Muscle of leg (tissue), 11 donors: ENCODE results near the gene RUNX1. TPM values are rescaled to one million over a fixed set of nuclear protein-coding genes. Genes with fewer than 3 reads are reported as not detected.

Source experiments
- DNase-seq: peaks from one replicate; pipeline ENCODE4 v3.0.0; 2013
- H3K27ac ChIP-seq: one replicate; pipeline ENCODE4 v1.5.1; 2013; ENCODE audit warnings: mild to moderate bottlenecking, low read length, control low read depth
- H3K27me3 ChIP-seq: one replicate; pipeline ENCODE4 v1.6.1; 2013; ENCODE audit warnings: low read length; ENCODE audit not compliant: control insufficient read depth, insufficient read depth
- H3K36me3 ChIP-seq: one replicate; pipeline ENCODE4 v1.6.1; 2013; ENCODE audit warnings: low read length; ENCODE audit not compliant: control insufficient read depth, insufficient read depth
- H3K4me1 ChIP-seq: one replicate; pipeline ENCODE4 v1.6.1; 2013; ENCODE audit warnings: low read length; ENCODE audit not compliant: control insufficient read depth, insufficient read depth
- H3K4me3 ChIP-seq: one replicate; pipeline ENCODE4 v1.5.1; 2013; ENCODE audit warnings: low read length, control low read depth
- H3K9me3 ChIP-seq: replicated peaks from 2 replicates; pipeline ENCODE4 v1.6.1; 2013; ENCODE audit warnings: low read depth, low read length; ENCODE audit not compliant: control insufficient read depth
- WGBS: methylation state at CpG from one replicate; pipeline ENCODE4 v1.1.5; 2013; ENCODE audit warnings: missing lambda C conversion rate; ENCODE audit not compliant: insufficient coverage; 5-methylcytosine and 5-hydroxymethylcytosine counted together
- polyA plus RNA-seq, 8 donors: library from polyadenylated mRNA; unstranded; fragments of 120-200 nt; gene quantifications; one replicate each; pipeline versions ENCODE4 v1.2.1 to v1.2.3, GENCODE V29; 2013; ENCODE audit warnings: inconsistent platforms in 1 of 8, low replicate concordance in 1 of 8; ENCODE audit not compliant: insufficient read length in 8 of 8, insufficient read depth in 1 of 8
- total RNA-seq: library from RNA; stranded (reverse); fragments of 120-200 nt; gene quantifications from one replicate; pipeline ENCODE4 v1.2.4, GENCODE V29; 2013

RUNX1 gene
- total and polyA plus RNA-seq, 9 donors, result 3.6 to 8.8 (median 5.0) TPM

GRCh38 chr21:35020436-35020835 is 28.7 kb downstream of the RUNX1 start:
- H3K4me3 ChIP-seq, result no peak overlapping the region
- H3K27me3 ChIP-seq, result peaks cover 3% of the 10 kb centered on the region
- H3K27ac ChIP-seq, result no peak overlapping the region
- no peaks in the 10 kb centered on the region for H3K36me3 ChIP-seq
- H3K9me3 ChIP-seq, result no peaks in the 10 kb centered on the region
- DNase-seq, result no peak
- H3K4me1 ChIP-seq, result no peaks in the 10 kb centered on the region
- 86% methylated on average over 1 of the region's 4 CpGs for WGBS

GRCh38 chr21:35019631-35020032 is 29.5 kb downstream of the RUNX1 start:
- WGBS, result 86% methylated on average over 6 of the region's 9 CpGs
- H3K4me3 ChIP-seq, result no peak overlapping the region
- no peak for DNase-seq

GRCh38 chr21:35017256-35017655 is 31.8 kb downstream of the RUNX1 start:
- DNase-seq, result no peak
- no peaks in the 10 kb centered on the region for H3K4me1 ChIP-seq
- no peaks in the 10 kb centered on the region for H3K9me3 ChIP-seq
- no peaks in the 10 kb centered on the region for H3K36me3 ChIP-seq
- H3K27me3 ChIP-seq, result peaks cover 3% of the 10 kb centered on the region
- no peak overlapping the region for H3K27ac ChIP-seq
- 91% methylated on average over 4 of the region's 6 CpGs for WGBS
- no peak overlapping the region for H3K4me3 ChIP-seq

More at GRCh38 chr21:35019631-35020032, 29.5 kb downstream of the RUNX1 start:
- Histone ChIP-seq H3K36me3 (no peaks in the 10 kb centered on the region), H3K9me3 (no peaks in the 10 kb centered on the region), H3K27me3 (peaks cover 1% of the 10 kb centered on the region), H3K4me1 (no peaks in the 10 kb centered on the region), H3K27ac (no peak overlapping the region)

GRCh38 chr21:35016517-35017188 is 32.4 kb downstream of the RUNX1 start:
- 90% methylated on average over 1 of the region's 1 CpG for WGBS

GRCh38 chr21:35016071-35016470 is 33.0 kb downstream of the RUNX1 start:
- Histone ChIP-seq H3K4me3 (no peak overlapping the region), H3K4me1 (no peaks in the 10 kb centered on the region), H3K27ac (no peak overlapping the region), H3K36me3 (no peaks in the 10 kb centered on the region), H3K27me3 (peaks cover 3% of the 10 kb centered on the region), H3K9me3 (no peaks in the 10 kb centered on the region)
- no peak for DNase-seq
- WGBS, result no CpG with 5 or more reads among the region's 4 CpGs

More at GRCh38 chr21:35016517-35017188, 32.4 kb downstream of the RUNX1 start:
- no peak overlapping the region for H3K4me3 ChIP-seq
- DNase-seq, result no peak
- H3K36me3 ChIP-seq, result no peaks in the 10 kb centered on the region
- no peaks in the 10 kb centered on the region for H3K4me1 ChIP-seq
- no peak overlapping the region for H3K27ac ChIP-seq
- H3K27me3 ChIP-seq, result peaks cover 3% of the 10 kb centered on the region
- no peaks in the 10 kb centered on the region for H3K9me3 ChIP-seq

GRCh38 chr21:35015435-35016024 is 33.6 kb downstream of the RUNX1 start:
- H3K27me3 ChIP-seq, result peaks cover 3% of the 10 kb centered on the region
- DNase-seq, result no peak
- no peaks in the 10 kb centered on the region for H3K9me3 ChIP-seq

GRCh38 chr21:35014302-35015041 is 34.6 kb downstream of the RUNX1 start:
- Histone ChIP-seq H3K4me1 (no peaks in the 10 kb centered on the region), H3K9me3 (no peaks in the 10 kb centered on the region), H3K27me3 (peaks cover 3% of the 10 kb centered on the region), H3K4me3 (no peak overlapping the region), H3K27ac (no peak overlapping the region), H3K36me3 (no peaks in the 10 kb centered on the region)
- no peak for DNase-seq
- 81% methylated on average over 10 of the region's 11 CpGs for WGBS

More at GRCh38 chr21:35015435-35016024, 33.6 kb downstream of the RUNX1 start:
- Histone ChIP-seq H3K36me3 (no peaks in the 10 kb centered on the region), H3K4me3 (no peak overlapping the region), H3K27ac (no peak overlapping the region), H3K4me1 (no peaks in the 10 kb centered on the region)
- WGBS, result no CpG with 5 or more reads among the region's 5 CpGs

GRCh38 chr21:35011681-35012080 is 37.4 kb downstream of the RUNX1 start:
- 13% methylated on average over 1 of the region's 3 CpGs for WGBS
- no peaks in the 10 kb centered on the region for H3K4me1 ChIP-seq
- H3K4me3 ChIP-seq, result no peak overlapping the region
- peak; percentile 50 for DNase-seq
- no peaks in the 10 kb centered on the region for H3K36me3 ChIP-seq
- H3K9me3 ChIP-seq, result no peaks in the 10 kb centered on the region
- H3K27me3 ChIP-seq, result peaks cover 3% of the 10 kb centered on the region
- no peak overlapping the region for H3K27ac ChIP-seq

GRCh38 chr21:35010447-35010846 is 38.7 kb downstream of the RUNX1 start:
- Histone ChIP-seq H3K27me3 (peaks cover 3% of the 10 kb centered on the region), H3K4me1 (no peaks in the 10 kb centered on the region), H3K9me3 (no peaks in the 10 kb centered on the region), H3K4me3 (no peak overlapping the region), H3K27ac (no peak overlapping the region), H3K36me3 (no peaks in the 10 kb centered on the region)
- DNase-seq, result no peak
- WGBS, result 68% methylated on average over 2 of the region's 5 CpGs

- WGBS, result 83% methylated on average over 4 of the region's 4 CpGs
- no peaks in the 10 kb centered on the region for H3K9me3 ChIP-seq
- no peak overlapping the region for H3K4me3 ChIP-seq
- H3K27ac ChIP-seq, result no peak overlapping the region
- H3K4me1 ChIP-seq, result no peaks in the 10 kb centered on the region
- H3K27me3 ChIP-seq, result no peaks in the 10 kb centered on the region
- DNase-seq, result no peak
- H3K36me3 ChIP-seq, result no peaks in the 10 kb centered on the region
Measured at GRCh38 chr21:35007348-35007747, 41.8 kb downstream of the RUNX1 start.
